HG03378 (cell line): Measurements from ENCODE around the gene TIPARP.
A peak's percentile ranks its signal among the peaks of the same experiment; 100 is the strongest.
"Not testable (repeated sequence)": the region's sequence is repeated elsewhere in the genome, so short reads cannot be mapped to it uniquely, and the experiment has no call there.

Source experiments
- ATAC-seq: cut with Tn5 transposase; IDR thresholded peaks from one replicate; pipeline ENCODE4 v1.9.1; 2021; ENCODE audit warnings: mild to moderate bottlenecking, moderate library complexity; ENCODE audit not compliant: unreplicated experiment

Gene TIPARP

DNA sequence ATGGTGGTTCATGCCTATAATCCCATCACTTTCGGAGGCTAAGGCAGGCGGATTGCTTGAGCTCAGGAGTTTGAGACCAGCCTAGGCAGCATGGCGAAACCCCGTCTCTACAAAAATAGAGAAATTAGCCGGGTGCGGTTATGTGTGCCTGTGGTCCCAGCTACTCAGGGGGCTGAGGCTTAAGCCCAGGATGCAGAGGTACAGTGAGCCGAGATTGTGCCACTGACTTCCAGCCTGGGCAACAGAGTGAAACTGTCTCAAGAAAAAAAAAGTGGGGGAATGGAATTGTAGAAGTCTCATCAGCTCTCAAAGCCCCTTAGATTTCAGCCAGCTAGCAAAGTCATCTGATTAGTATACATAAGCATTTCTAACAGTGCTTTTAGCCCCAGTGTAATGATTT is 33.2 kb downstream of the TIPARP start:
- ATAC-seq: no peak

DNA sequence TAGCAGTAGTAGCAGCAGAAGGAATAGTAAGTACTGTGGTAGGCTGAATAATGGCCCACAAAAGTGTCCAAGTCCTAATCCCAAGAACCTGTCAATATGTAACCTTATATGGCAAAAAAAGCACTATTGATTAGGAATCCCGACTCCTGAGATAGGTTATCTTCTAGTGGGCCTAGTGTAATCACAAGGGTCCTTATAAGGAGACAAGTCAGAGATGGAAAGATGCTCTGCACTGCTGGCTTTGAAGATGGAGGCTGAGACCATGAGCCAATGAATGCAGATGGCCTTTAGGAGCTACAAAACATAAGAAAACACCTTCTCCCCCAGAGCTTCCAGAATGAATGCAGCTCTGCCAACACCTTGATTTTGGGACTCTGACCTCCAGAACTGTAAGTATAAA is 36.0 kb downstream of the TIPARP start:
- ATAC-seq: no peak

DNA sequence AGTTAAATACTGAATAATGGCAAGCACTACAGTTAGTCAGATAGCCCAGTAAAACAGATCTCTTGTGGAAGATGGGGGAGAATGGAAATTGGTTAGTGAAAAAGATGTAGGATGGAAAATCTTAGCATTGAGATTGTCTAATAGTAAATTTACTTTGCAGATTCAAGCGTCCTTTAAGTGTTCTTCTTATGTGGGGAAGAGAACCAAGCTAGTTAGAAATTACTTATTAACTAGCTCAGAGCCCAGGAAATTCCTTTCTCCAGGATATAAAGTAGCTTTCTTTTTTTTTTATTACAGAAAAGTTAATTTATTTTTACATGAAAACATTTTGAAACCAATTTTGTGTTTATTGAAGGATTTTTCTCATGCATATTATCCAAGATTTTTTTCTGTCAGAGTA is 36.7 kb downstream of the TIPARP start:
- ATAC-seq: no peak

DNA sequence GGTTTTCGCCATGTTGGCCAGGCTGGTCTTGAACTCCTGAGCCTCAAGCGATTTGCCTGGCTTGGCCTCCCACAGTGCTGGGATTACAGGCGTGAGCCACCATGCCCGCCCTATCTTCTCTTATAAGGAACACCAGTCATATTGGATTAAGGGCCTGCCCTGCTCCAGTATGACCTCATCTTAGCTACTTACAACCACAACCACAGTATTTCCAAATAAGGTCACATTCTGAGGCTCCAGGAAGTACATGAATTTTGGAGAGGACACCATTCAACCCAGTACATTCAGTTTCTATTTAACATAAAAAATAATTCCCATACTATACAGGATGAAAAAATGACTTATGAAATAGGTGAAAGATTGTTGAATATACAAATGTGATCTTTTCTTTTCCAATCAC is 37.6 kb downstream of the TIPARP start:
- ATAC-seq: peak; percentile 93

DNA sequence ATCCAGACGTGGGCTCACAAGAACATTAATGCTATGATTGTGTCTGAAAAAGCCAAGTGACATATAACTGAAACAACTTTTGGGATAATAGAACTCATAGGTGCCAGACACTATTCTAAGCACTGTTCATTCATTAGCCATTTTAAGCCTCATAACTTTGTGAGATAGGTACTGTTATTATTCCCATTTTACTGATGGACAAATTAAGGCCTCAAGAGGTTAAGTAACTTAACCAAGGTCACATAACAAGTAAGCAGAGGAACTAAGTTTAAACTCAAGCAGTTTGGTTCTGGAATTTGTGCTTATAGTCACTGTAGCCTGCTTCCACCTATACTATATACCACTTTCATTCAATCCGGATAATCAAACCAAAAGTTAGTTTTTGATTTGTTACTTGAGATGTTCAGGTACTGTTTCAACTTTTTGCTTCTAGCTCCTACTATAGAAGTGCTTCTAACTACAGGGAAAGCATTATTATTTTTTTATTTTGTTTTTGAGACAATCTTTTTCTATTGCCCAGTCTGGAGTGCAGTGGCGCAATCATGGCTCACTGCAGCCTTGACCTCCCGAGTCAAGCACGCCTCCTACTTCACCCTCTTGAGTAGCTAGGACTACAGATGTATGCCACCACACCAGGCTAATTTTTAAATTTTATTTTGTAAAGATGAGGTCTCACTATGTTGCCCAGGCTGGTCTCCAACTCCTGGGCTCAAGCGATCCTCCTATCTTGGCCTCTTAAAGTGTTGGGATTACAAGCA is 41.9 kb downstream of the TIPARP start:
- no peak for ATAC-seq

DNA sequence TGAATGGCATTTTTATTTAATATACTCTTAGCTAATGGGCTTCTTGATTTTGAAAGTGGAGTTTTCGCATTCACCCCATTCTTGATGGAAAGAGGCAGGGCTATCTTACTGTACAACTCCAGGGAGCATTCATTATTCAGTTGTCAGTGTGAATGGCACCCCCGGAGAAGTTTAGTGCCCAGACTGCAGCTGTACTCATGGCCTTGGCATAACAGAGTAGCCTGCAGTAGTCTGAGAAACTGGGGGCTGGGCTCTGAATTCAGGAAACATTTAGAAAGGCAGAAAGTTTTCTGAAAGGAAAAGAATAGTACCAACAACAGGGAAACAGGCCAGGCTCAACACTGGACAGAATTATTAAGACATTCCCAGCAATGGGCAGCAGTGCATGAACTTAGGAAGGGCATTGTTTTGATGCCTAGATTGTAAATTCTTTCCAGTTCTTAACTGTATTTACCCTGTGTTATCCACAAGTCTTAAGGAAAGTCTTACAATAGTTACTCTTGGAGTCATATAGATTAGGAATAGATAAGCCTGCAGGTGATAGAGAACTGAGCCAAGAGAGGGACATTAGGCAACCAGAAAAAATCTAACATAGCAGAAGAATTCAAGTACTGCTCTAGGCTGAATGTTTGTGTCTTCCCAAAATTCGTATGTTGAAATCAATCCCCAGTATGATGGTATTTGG is 44.4 kb downstream of the TIPARP start:
- ATAC-seq: no peak

DNA sequence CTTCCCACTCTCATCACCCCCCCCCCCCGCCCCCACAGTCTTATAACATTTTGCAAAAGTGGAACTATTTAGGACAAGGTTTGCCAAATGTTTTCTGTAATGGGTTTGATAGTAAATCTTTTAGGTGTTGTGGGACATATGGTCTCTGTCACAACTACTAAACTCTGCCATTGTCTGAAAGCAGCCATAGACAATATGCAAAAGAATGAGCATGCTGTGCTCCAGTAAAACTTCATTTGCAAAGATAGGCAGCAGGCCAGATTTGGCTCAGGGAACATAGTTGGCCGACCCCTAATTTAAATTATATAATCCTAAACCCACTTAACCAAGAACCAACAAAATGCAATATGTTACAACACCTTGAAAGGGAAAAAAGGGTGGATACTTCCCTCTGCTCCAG is 46.4 kb downstream of the TIPARP start:
- ATAC-seq: no peak

DNA sequence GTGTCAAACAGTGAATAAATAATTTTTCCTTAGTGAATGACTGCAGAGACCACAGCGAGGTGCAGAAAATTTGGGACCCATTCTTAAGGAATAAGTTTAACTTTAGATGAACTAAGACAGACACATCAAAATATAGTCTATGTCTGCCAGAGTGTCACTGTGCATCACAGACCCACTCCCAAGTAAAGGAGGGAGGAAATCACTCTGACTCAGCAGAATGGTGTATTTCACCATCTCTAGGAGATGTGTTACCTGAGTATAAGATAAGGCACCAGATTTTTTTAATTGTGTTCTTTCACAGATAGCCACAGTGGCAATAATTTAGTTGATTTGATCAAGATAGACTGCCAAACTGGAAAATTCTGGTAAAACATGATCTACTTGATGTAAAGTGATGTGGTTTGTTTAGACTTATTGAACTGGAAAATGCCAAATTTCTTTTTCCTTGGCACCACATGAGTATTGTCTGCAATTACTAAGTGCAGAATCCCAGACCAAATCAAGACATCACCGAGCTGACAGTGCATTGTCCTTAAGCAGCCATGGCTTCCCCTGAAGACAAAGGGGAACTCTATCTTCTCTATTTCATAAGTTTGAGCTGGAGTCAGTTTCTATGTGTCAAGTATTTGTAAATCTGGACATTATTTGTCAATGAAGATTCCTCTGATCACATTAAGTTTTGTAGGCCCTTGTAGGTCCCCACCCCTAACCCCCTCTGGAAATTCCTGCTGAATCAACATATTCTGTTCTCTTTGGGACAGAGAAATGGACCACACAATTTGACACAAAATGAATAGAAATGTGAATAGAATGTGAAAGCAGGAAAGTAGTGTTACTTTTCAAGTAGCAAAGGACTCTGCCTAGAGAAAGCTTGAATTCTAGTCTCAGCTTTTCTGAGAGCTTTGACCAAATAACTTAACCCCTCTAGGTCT is 47.6 kb downstream of the TIPARP start:
- ATAC-seq: no peak

DNA sequence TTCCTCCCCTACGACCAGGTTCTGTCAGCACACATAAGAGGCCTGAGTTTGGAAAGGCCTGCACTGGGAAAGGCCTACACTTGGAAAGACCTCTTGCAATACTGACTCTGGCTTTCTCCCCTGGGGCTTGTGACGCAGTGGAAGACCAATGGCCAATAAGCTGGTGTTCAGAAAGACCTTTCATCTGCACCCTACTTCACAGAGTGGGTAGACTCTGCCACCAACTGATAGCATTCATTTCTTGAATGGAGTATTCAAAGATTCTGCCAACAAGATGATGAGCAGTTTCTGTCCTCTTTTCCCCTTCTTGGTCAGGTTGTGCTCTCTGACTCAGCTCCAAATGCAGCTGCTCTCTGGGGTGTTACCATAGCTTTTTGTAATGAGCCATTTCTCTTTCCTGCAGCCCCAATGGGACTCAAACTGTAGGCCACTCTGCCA is 48.8 kb downstream of the TIPARP start:
- ATAC-seq: peak; percentile 40

DNA sequence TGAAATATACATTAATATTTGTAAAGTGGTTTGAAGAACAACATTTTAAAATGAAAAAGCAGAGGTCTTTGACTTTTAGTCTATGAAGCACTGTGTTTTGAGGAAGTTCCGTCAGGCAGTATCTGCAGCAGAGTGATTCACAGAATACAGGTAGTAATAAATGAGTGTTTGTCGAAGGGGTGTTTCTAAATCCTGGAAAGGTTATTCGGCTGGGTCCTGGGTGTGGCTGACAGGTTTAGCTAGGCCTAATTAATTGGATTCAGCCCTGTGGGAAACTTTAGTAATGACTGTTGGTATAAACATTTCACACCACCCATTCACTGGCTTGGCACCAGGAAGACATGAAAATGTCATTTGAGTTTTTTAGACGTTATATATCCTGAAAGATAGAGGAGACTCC is 51.3 kb downstream of the TIPARP start:
- ATAC-seq: no peak

DNA sequence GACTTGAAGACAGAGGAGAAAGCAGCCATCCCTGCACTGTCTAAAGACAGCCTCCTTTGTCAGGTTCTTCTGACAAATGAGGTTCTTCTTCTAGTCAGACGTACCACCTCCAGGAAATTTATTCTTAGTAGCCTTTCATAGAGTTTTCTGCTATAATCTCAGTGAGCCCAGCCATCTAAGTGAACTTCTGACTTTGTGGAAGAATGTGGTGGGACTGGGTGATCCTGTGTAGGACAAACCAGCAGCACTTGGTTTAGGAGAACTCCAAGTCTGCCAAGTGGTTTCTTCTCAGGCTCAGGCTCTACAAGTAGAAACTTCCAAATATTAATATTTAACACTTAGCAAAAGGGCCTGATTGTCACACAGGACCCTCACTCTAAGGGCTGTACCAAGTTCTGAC is 52.1 kb downstream of the TIPARP start:
- no peak for ATAC-seq

DNA sequence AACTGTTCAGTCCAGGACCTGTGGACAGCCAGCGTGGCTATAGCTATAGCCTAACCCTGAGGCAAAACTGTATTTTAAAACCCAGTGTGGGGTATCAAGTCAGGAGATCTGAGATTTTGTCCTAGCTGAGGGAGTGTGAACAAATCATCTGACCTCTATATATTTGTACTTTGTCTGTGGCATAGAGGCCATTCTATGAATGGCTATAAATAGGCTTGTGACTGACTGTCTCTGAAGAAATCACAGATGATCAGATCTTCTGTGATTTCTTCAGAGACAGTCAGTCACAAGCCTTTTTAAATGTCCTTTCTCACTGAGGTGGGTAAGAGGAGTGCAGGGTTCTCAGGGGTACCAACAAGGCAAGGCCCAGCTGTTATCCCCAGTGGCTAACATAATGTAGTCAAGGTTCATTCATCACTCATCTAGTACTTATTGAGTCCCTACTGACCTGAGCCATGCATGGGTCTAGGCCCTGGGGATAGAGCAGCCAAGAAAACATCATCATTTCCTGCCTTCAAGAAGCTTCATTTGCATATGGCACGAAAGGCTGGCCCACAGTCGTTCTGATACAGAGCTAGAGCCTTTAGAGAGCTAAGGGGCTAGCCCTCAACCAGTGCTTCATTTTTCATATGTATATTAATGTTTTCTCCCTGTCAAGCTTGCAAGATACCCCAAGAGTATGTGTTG is 53.3 kb downstream of the TIPARP start:
- ATAC-seq: peak; percentile 78

DNA sequence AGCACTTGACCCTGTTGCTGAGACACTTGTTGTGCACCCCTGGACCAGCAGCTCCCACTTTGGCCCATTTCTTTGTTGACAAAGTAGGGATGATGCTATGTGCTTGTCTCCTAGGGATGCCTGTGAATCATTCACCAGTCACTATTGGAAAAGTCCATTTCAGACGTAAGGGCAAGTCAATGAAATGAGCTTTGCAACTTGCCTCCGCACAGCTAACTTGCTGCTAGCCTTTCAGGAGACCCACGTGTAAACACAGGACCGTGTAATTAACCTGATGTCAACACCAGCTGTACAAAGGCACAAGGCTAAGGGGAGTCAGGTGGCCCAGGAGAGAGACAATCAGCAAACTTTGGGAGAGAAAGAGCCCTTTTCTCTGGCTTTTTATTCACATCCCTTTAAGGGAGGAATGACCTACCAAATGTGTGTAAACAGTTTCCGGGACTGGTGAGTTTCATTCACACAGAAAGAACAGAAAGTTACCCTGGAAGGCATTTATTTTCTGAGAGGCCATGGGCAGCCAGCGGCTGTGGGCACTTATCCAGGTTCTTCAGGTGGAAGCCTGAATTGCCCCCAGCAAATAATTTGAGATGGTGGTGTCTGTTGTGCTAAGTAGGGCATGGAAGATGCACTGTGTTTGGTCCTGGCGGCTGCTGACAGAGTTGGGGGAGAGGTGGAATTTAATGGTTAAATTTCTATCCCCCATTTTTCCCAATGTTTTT is 54.0 kb downstream of the TIPARP start:
- no peak for ATAC-seq

DNA sequence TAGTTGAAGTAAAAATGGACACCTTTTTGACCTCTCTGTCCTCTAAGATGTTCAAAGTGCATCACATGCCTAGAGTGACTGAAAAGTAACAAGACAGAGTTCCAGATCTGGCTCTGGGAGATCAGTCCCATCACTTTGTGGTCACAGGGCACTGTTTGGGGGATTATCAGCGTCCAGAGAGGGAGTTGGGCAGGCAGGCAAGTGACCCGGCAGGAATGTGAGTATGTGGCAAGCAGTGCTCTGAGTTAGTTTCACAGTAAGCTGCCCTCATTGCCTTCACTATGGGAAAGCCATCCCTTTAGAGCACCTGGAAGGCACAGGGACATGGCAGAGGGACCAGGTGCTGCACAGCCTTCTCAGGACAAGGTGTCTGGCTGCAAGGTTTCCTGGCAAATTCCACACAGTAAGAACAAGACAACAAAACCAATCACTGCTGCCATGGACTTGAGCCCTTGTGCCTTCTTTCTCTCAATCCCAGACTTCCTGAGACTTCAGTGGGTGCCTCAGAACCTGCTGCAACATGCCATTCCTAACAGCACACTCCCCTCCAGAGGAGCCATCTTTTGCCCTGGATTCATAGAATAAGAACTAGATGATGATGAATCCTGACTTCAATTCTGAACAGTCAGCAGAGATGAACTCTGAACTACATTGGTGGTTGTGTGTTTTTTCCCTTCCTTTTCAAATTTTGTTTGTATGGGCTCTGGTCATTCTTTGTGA is 55.2 kb downstream of the TIPARP start:
- no peak for ATAC-seq

DNA sequence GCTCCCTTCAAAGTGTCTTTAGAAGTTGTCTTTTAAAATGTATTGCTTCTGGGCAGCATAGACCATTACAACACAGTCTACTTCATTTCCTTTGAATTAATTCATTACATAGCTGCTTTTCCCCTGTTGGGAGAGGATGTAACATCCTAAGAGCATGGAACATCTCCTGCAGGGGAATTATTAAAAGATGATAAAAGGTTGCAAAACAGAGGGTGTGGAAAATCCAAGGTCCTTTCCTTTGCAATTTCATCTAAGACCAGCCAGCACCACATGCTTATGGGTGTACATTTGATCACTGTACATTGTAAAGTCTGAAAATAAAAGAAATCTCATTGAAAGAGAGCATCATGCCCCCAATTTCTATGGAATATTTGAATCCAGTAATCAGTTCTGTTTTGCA is 57.4 kb downstream of the TIPARP start:
- ATAC-seq: no peak

DNA sequence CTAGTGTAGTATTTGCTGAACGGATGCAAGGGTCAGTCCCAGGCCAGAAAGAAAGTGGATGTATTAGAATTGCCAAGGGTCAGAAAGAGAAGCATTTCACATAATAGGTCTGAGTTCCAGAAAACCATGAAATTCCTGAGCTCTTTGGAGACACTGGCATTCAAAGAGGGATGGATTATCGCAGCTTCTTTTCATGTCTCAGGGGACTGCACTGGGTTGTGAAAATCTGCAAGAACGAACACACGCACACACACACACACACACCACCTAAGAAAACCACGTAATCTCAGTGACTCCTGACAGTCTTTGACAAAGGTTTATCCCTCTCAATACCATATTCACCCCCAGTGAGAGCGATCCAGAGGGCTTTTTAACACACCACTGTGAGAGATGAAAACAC is 57.9 kb downstream of the TIPARP start:
- ATAC-seq: no peak

DNA sequence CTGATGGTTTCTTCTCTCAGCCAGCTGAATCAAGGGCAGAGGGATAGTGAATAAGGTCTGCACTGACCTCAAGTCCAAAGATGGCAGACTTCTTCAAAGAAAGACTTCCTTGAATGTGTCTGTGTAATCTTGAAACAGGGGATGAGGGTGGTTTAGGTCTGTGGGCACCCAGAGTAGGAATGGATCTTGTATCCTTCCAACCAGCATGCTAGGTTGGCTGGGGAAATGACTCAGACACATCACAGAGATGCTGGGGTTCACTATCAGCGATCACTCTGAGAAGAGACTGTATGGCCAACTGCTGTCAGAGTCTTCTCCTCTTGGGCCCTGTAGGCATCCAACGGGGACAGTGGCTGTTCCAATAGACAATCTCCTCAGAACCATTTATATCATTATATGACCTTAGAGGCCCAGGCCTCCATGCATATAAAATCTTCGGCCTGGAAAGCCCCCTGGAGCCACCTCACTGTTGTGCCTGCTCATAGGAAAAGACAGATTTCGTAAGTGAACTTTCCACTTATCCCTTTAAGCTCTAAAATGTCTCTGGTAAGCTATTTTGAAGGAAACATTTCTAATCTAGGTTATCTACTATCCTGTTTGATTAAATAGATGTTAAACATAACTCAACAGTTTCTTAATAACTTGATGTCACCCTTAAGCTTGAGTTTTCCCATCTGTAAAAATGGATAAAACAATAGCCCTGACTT is 58.5 kb downstream of the TIPARP start:
- no peak for ATAC-seq

DNA sequence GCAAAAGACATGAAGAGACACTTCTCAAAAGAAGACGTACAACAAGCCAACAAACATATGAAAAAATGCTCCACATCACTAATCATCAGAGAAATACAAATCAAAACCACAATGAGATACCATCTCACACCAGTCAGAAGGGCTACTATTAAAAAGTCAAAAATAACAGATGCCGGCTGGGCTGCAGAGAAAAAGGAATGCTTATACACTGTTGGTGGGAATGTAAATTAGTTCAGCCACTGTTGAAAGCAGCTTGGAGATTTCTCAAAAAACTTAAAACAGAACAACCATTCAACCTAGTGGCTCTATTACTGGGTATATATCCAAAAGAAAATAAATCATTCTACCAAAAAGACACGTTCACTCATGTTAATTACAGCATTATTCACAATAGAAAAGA is 60.3 kb downstream of the TIPARP start:
- ATAC-seq: not testable (repeated sequence)

DNA sequence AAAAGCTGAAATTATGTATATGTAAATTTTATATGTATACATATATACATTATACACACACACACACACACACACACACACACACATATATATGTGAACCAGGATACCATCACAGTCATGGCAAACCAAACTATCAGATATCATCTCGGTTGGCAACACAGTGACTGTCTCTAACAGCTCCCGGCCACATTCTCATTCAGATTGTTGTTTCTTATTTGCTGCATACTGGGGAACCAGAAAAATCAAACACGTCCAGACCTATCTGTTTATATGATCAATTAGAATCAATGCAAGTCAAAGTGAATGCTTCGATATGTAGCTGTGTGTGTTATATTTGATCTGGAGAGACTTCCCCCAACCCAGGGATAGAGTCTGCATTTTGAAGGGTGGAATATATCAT is 61.1 kb downstream of the TIPARP start:
- no peak for ATAC-seq
